Islet precursor cell (in vitro differentiated cells): Measurements from ENCODE around the gene MPPE1.
A peak's percentile ranks its signal among the peaks of the same experiment; 100 is the strongest.
"Not testable (repeated sequence)": the region's sequence is repeated elsewhere in the genome, so short reads cannot be mapped to it uniquely, and the experiment has no call there.

Experiments
- DNase-seq: peaks from one replicate; pipeline ENCODE4 v3.0.0-alpha.2; 2018

Gene MPPE1

GRCh38 chr18:11882636-11883035 is 25.5 kb downstream of the MPPE1 start:
- no peak for DNase-seq

DNA sequence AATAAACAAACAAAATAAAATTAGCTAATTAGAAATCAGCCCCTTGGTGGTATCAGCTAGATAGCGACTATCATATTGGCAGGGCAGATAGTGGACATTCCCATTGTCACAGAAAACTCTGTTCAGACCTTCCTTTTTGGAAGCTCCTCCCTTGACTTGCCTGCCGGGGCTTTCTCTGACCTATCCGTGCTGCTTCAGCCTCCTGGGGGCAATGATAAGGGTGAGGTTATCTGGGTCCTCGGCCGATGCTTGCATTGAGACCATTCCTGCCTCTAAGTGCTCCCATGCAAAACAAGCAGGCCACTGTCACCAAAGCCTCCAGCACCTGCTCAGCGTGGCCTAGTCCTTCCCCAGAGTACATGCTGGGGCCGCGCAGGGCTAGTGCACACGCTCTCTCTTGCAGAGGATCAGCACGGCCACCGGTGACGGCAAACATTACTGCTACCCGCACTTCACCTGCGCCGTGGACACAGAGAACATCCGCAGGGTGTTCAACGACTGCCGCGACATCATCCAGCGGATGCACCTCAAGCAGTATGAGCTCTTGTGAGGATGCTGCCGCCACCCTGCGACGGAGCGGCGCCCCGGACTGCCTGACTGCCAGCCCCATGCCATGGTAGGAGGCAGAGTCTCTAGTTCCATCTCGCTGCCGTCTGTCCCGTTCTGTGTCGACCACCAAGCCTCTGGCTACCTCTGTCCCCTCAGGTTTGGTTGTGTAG is 27.4 kb downstream of the MPPE1 start:
- no peak for DNase-seq

DNA sequence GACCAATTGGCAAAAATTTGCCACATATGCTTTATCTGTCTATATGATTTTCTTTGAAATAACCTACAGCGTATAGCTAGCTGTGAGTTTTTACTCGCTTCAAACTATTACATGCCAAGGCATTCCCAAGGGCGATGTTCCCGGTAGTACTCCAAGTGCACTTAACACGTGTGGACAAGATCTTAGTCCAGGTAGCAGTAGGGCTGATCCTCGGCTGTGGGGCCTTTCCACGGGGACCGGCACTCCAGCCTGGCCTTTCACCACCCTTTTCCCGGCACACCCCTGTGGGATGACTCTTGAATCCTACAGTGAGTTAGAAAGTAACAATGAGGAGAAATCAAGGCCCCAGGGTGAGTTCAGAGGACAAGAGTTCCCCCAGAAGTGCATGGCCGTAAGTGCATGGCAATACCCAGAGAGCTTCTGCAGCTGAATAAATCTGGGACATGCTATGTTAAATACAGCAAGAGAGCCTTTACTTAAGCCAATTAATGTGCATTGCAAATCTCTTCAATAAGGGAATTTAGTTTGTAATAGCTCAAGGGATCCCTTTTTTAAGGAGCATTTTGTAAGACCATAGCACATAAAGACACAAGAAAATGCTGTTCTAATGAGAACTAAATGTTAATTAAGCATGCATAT is 30.5 kb downstream of the MPPE1 start:
- no peak for DNase-seq

GRCh38 chr18:11874676-11875075 is 33.4 kb downstream of the MPPE1 start:
- DNase-seq = no peak

GRCh38 chr18:11873670-11874340 is 34.3 kb downstream of the MPPE1 start:
- no peak for DNase-seq

DNA sequence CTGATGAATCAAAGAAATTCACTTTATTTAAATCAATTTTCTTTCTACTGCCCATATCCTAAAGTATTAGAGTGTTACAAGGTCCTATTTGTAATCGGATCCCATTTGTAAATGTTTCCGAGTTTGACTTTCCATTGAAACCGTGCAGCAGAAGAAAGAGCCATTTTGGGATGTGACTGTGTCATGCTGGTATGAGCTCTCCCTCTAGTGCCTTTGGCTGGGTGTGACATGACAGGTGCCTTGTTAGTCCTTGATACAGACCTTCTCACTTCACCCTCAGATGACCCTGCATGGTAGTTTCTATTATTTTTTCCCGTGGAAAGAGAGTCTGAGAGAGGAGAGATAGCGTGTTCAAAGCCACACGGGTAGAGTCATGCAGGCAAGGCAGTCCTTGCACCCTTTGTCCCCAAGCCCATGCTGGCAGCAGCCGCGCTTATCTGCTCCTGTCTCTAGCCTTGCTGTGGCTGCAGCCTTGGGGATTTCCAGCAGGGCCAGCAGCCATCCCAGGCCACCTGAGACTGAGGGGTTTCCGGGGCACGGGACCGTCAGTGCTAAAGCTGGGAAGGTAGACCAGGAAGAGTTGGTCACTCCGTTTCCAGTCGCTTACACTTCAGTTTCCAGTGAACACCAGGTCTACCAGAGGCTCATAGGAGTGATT is 35.5 kb downstream of the MPPE1 start:
- no peak for DNase-seq

DNA sequence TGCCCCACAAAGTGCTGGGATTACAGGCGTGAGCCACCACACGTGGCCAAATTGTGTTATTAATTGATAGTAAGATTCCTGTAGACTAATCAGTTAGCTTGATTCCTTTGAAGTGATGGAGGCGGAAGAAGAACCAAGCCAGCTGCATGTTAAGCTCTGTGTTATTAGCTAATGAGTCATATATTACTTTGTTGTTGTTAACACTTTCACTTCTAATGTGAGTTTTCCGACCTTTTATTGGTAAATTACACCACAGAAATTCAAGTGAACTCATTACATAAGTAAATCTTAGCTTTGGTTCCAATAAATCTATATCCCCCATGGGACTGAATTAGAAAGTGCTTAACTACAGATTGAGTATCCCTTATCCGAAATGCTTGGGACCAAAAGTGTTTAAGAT is 36.6 kb downstream of the MPPE1 start:
- no peak for DNase-seq

DNA sequence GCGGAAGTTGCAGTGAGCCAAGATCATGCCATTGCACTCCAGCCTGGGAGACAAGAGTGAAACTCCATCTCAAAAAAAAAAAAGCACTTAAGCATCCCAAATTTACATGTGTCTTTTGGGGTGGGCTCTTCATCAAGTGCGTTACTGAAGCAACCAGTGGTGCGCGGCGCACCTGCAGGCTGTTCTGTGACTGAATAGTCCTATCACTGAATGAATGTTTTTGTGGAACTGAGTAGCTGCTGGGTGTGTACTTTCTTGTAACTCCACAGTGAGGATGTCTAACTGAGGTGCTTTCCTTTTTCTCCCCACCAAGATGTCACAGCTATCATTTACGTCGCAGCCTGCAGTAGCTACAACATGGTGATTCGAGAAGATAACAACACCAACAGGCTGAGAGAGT is 39.9 kb downstream of the MPPE1 start:
- DNase-seq = no peak

DNA sequence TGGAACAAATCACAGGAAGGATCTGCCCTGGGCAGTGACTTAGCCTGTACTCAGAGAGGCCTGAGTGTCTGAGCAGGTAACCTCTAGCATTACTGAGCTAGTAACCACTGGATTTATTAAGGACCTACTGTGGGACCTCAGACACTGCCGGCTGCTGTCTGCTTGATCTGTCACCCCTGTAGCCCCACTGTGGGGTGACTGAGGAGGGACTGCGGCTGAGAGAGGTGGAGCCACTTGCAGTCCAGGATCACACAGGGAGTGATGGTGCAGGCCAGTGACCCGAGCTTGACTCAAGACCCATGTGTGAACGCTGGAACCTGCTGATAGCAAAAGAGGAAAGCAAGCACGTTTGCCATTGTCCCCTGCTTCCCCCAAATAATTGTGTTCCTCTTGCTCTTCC is 41.4 kb downstream of the MPPE1 start:
- no peak for DNase-seq

GRCh38 chr18:11866329-11866728 is 41.8 kb downstream of the MPPE1 start:
- no peak for DNase-seq

GRCh38 chr18:11865071-11865470 is 43.0 kb downstream of the MPPE1 start:
- peak; percentile 26 for DNase-seq

DNA sequence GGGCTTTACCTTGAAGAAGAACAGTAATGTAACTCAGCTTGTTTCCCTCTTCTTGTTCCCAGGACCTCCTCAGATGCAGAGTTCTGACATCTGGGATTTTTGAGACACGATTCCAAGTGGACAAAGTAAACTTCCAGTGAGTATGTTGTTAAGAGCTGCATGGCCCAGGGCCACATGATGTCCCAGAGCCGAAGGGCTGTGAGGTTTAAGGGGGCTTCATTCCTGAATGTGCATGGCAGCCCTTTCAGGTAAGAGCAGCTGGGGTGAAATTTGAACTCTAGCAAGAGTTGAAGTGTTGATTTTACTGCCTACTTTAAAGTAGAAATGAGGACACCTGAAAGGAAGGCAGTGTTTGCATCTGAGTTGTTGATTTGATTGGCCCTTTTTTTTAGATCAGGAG is 43.6 kb downstream of the MPPE1 start:
- peak; percentile 22 for DNase-seq

DNA sequence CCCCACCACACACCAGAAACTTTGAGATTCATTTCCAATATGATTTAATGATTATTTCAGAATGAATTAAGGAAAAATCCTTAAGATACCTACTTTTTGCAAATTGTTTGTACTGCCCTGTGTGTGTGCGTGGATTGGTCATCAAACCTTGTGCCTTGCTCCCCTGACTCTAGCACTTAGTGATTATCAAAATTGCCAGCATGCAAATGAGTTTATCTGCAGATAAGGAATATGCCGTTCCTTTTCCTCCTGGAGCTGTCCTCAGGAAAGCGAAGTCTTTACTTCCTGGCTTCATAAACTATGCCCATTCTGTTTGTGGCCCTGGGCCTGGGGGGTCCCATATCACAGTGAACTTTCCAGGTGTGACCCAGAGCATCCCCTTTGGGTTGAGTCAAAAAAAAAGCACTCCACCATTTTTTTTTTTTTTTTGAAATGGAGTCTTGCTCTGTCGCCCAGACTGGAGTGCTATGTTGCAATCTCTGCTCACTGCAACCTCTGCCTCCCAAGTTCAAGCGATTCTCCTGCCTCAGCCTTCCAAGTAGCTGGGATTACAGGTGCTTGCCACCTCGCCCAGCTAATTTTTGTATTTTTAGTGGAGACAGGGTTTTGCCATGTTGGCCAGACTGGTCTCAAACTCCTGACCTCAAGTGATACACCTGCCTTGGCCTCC is 45.5 kb downstream of the MPPE1 start:
- peak; percentile 18 for DNase-seq

DNA sequence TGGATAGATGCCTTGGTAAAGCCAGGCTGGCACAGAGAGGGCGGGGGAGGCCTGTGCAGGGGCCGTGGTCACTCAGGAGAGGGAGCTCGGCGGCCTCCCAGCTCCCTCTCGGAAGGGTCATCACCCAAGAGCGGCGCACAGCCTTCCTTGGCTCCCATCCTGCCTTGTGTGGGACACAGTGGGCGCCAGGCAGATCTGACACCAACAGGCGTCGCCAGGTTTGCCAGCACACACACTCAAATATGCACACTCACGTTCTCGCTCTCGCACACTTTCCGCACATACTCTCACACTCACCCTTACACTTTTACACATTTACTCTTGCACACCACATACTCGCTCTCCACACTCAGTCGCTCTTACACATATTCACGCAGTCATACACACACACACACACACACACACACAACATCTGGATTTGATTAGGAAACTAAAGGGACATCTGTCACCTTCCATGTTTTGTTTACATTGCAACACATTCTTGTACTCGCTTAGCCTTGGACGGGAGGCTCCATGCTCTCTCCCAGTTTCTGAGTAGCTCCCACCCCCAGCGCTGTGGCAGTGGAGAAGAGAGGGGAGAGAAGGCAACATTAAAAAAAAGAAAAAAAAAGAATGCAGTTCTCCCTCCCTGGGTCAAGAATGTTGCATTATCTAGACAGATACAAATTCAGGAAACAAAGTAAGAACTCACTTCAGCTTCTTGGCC is 46.4 kb downstream of the MPPE1 start:
- peak; percentile 53 for DNase-seq

DNA sequence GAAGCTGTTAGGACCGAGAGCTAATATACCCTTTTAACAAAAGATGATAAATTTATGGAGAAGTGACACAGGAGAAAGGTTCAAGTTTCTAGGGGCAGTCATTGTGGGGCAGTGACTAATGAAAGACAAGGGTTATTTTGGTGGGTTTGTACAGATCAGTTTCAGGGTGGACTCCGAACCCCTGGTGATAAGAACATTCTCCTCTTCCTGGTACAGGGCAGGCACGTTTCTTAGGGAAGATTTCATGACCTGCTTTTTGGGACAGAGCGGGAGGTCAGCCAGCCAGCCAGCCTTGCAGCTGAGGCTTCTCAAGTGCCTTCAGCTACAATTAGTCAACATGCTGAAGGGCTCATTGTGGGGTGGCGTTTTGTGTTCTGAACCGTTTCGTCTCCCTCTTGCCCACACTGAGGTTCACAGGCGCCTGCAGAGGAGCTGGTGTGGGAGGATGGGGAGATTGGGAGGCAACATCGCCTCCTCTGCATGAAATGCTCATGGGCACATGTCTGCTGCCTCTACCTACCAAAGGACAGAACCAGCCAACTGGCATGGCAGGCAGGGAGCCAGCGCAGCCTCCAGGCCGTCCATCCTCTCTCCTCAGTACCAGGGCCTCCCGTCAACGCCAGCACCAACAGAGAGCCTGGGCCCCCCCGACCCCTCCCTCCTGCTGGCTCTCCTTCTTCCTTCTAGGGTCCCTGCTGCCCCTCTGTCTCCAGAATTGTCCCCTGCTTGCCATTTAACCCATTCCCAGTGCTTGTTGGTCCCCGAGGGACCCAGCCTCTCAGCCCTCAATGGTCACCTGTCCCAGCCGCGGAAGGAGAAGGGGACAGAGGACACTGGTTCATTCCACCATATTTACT is 47.3 kb downstream of the MPPE1 start:
- DNase-seq = peak; percentile 50

DNA sequence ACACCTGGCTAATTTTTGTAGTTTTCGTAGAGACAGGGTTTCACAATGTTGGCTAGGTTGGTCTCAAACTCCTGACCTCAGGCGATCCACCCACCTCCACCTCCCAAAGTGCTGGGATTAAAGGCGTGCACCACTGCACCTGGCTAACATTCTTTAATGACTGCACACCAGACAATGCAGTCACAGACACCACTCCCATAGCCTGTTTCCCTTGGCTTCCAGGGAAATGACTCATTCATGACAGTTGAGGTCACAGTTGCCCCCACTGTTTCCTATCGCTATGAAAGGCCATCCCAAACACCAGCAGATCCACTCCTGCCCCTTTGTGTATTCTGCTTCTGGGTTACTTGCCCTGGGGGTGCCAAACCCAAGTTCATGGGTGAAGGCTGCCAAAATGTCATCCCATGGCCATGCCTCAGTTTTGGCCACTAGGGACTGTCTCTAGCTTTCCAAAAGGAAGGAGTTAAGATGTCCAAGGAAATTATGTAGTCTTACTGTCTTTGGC is 48.2 kb downstream of the MPPE1 start:
- peak; percentile 93 for DNase-seq

DNA sequence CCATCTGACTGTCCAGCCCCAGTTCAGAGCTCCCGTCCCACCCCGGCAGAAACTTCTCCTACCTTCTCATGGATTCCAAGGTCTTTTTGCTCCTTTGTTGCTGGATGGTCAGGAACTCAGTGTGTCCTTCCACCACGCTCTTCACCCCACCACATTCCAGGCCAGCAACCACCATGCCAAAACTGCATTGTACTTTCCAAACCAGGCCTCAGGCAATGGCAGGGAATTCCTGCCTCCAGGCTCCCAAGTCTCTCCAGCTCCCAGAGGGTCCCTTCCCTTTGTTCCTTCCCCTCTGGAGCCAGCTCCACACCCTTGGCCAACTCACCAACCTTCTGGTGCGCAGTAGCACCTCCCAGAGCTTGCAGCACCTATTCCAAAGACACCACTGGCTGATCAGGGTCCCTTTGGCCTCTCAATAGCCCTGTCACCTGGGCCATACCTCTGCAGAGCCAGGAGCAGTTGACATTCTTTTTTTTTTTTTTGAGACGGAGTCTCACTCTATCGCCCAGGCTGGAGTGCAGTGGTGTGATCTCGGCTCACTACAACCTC is 48.8 kb downstream of the MPPE1 start:
- DNase-seq = peak; percentile 82

- peak; percentile 98 for DNase-seq
Measured at GRCh38 chr18:11857177-11857887, 50.8 kb downstream of the MPPE1 start.

DNA sequence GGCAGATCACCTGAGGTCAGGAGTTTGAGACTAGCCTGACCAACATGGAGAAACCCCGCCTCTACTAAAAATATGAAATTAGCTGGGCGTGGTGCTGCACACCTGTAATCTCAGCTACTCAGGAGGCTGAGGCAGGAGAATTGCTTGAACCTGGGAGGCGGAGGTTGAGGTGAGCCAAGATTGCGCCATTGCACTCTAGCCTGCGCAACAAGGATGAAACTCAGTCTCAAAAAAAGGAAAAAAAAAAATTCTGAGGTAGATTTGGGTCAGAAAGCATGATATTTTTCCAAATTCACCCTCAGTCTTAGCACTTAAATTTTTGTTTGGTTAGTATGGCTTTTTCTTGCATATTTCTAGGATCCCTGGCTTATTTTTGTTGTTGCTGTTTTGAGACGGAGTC is 53.6 kb downstream of the MPPE1 start:
- not testable (repeated sequence) for DNase-seq

DNA sequence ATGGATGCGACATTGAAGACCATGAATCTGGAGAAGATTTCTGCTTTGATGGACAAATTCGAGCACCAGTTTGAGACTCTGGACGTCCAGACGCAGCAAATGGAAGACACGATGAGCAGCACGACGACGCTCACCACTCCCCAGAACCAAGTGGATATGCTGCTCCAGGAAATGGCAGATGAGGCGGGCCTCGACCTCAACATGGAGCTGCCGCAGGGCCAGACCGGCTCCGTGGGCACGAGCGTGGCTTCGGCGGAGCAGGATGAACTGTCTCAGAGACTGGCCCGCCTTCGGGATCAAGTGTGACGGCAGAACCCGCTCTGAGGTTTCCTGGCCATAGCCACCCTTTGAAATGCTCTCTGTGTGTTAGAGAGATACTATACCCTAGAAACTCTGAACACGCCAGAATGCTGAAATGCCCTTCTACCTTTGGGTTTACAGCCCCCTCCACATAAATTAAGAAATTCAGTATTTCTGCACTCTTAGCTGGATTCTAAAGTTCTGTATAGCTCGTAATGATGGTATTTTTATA is 56.2 kb downstream of the MPPE1 start:
- DNase-seq = peak; percentile 69
